Measurements from ENCODE around the gene TEX13D.

Gene TEX13D

DNA sequence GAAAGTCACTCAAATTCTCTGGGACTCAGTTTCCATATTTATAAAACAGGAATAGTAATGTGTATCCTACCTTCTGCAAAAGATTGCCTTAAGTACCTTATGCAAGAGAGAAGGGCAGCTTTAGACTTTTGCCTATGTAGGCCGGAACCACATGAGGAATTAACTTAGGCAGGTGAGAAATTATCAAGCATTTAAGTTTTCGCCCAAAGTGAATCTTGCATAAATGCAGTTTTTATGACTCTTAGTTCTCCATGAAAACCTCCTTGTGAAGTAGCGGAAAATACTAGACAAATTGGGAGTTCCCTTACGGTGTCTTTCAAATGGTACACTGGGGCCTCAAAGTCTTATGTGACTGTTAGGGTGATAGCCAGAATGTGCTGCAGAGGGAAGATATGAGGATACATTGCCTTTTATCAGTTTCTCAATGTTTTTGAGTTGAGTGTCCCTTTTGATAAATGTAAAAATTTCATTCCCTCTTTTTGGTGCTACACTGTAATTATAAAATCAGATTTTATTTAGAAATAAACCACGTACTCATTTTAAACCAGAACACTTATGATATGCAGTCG lies 16.5 kb downstream of the TEX13D start:
- DNase-seq = no peak

DNA sequence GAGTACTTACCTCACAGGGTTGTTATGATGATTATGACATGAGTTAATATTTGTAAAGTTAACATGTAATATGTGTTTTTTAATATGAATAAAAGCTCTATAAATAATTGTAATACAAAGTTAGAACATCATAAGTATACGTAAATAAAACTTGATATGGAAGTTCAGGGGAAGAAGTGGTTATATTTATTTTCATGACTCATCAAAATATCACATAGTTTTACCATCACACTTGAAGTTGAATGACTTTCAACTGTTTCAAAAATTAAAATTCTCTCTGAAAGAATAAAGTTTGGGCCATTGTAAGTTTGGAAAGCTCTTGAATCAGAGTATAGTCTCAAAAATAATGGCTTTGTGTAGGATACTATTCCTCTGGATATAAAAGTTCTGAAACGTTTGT lies 22.2 kb downstream of the TEX13D start:
- DNase-seq = no peak

DNA sequence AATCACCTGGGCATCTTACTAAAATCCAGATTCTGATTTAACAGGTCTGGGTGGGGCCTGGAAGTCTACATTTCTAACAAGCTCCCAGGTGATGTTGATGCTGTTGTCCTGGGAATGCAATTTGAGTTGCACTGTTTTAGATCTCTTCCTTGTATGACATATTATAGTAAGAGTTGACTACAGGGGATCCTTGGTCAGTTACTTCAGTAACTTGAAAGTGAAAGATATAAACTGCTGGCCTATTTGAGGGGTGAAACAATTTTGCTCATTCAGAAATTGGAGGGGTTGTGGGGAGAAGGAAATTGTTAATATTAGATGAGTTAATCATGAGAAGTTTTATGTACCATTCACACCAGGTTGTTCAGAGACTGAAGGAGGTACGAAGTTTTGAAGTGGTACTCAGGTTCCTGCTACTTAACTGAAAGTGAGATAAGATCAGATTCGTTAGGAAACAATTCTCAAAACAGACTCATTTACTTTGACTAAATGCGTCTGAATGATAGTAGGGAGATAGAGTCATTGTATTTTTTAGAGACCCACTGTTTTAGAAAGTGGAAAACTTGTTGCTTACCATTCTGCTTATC lies 26.4 kb downstream of the TEX13D start:
- DNase-seq = no peak

DNA sequence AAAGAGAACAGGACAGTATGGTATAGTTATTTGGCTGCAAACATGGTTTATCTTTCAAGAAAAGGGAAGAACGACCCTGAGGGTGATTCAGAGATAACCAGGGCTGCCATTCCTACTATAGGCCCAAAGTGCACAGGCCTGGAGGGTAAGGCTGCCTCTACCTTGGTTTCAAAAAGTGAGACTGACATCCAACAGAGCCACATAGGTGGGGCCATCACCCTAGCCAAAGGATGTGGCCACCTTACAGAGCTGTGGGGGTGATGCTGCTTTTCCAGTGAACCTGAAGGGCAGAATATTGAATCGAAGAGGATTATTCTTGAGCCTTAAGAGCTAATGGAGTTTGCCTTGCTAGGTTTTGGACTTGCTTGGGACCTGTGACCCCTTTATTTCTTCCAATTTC lies 29.6 kb downstream of the TEX13D start:
- DNase-seq = peak; percentile 29

DNA sequence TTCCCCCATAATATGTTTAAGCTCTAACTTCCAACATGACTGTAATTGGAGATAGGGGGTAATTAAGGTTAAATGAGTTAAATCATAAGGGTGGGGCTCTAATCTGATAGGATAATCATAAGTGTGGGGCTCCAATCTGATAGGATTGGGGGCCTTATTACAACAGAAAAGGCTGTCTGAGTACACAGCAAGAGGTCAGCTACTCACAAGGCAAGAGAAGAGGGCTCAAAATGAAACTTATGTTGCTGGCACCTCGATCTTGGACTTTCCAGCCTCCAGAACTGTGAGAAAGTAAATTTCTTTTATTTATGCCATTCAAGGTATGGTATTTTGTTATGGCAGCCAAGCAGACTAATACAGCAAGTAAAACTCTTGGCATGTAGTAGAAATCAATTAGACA lies 30.3 kb downstream of the TEX13D start:
- no peak for DNase-seq

DNA sequence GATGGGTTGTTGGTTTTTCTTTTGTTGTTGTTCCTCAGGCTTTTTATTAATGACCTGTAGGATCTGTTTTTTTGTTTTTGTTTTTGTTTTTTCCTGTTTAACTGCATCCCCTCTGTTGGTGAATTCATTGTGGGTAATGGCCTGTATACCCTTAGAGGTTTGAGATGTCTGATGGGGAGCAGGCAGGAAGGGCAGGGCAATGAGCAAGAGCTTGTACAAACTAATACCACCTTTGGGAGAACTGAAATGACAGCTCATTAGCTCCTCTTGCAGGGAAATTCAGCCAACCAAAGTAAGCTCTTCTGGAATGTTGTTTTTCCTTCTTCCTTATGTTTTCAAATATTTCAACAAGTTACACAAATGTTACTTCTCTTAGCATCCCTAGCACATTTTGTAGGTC lies 37.3 kb downstream of the TEX13D start:
- no peak for DNase-seq

DNA sequence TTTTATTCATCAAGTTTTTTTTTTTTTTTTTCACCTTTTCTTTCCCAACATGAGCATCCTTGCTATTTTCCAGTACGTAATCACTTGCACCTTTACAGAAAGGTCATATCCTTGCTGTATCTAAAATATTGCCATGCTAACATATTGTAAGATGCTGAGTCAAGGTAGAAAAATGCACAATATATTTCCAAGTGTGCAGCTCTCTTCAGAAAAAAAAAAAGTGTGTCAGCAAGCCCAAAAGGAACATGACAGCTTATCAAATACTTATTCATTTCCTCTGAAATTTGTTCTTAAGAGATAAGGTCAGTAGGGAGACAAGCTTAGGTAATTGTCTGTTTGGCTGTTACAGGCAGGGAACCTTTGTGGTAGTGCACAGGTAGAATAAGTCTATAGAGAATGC lies 40.9 kb downstream of the TEX13D start:
- no peak for DNase-seq

DNA sequence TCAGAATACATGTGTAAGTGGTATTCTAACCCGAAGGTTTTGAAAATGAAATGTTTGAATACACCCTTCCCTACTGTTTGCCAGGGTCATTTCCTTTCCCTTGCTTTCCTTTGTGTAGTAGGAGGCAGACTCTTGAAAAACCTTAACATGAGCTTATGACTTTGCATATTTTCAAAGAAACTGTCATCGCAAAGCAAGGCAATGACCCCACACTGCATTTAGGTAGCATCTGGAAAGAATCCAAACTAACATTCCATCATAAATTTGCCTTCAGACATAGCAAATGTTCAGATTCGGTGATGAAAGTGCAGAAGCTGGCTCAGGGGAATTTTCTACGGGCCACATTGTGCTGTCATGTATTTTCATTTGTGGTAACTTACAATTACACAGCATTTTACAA lies 46.2 kb downstream of the TEX13D start:
- DNase-seq = no peak

DNA sequence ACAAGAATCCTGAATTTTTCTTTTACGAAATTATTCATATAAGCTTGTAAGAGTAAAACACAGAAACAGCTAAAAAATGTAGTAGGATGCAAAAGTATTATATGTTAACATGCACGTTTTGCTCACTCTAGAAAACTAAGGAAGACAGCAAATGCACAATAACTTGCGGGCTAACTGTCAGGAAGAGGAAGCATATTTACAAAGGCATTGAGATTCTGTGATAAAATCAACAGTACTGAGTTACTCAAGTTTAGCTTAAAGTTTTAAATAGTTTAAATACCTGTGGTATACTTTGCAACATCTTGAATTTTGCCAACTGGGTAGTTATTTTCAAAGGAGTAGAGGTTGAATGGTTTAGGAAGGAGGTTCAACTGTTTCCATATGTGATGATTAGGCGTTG lies 50.9 kb downstream of the TEX13D start:
- DNase-seq = no peak

DNA sequence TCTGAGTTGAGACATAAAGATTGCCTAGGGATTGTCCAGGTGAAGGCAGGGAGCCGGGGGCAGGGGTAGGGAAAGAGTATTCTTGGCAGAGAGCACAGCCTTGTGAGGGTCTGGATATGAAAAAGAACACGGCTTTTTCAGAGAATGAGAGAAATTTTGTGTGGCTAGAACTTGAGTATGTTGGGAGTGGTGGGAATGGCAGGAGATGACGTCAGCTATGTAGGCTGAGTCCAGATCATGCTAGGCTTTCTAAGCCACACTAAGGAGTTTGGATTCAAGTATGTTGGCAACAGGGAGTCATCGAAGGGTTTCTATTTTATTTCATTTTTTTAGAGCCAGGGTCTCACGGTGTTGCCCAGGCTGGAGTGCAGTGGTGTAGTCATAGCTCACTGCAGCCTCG lies 53.9 kb downstream of the TEX13D start:
- no peak for DNase-seq

All from stimulated activated CD4-positive, alpha-beta T cell treated with anti-CD3 and anti-CD28 coated beads, Interleukin-15, amount 100 ng/mL, for 24 hours (primary cell).